K562 (cell line): ENCODE measurements around the gene TTC13. TPM values are rescaled to one million over a fixed set of nuclear protein-coding genes. Genes with fewer than 3 reads are reported as not detected.

Experiments used
- BCOR ChIP-seq: fragments of 450-650 bp; IDR thresholded peaks from 2 replicates; pipeline ENCODE4 v1.6.1; 2016
- CAMTA2 ChIP-seq: fragments of 250-450 bp; sonication (Bioruptor Pico); conservative IDR thresholded peaks from 2 replicates; pipeline ENCODE4 v1.5.1; 2022
- CBFA2T3 ChIP-seq: fragments of 450-650 bp; IDR thresholded peaks from 2 replicates; pipeline ENCODE4 v1.6.1; 2017
- FOXJ2 ChIP-seq: fragments of 200-800 bp; sonication (Bioruptor generic); IDR thresholded peaks from 2 replicates; pipeline ENCODE4 v1.6.1; 2016; ENCODE audit warnings: missing genetic modification characterization, missing compliant biosample characterization
- HDAC3 ChIP-seq: fragments of 450-650 bp; IDR thresholded peaks from 2 replicates; pipeline ENCODE4 v1.6.1; 2018; ENCODE audit warnings: borderline replicate concordance, mild to moderate bottlenecking, moderate library complexity; ENCODE audit not compliant: partially characterized antibody
- NBN ChIP-seq: fragments of 450-650 bp; IDR thresholded peaks from 2 replicates; pipeline ENCODE4 v1.6.1; 2016; ENCODE audit warnings: low read depth, mild to moderate bottlenecking
- RCOR1 ChIP-seq, 2 experiments: IDR thresholded peaks; 2 replicates each; pipeline ENCODE4 v1.6.1; 2012; ENCODE audit warnings: low read depth in 2 of 2, low read length in 2 of 2, borderline replicate concordance in 1 of 2, improper control_type of control experiment in 1 of 2
- SP1 ChIP-seq: sonication (generic); formaldehyde crosslinking; IDR thresholded peaks from 2 replicates; pipeline ENCODE4 v1.8.1; 2022; ENCODE audit warnings: mild to moderate bottlenecking, missing genetic modification reagents
- STAT5A ChIP-seq: IDR thresholded peaks from 2 replicates; pipeline ENCODE4 v1.6.1; 2012; ENCODE audit warnings: low read length, inconsistent platforms, borderline replicate concordance
- polyA plus RNA-seq, 8 experiments: library from polyadenylated mRNA; depleted of rRNA in 4 of 8; stranded (reverse) in 5 of 8; unstranded in 3 of 8; fragments of >200 nt; fragmentation: Nextera tagmentation in 2 of 8; fragmentation: Illumina TruSeq in 1 of 8; extraction: Ambion mirVana in 2 of 8; extraction: Trizol in 1 of 8; gene quantifications; 2 replicates each; pipeline versions ENCODE4 v1.2.1 to v1.2.3, GENCODE V29; 2011 to 2014; ENCODE audit warnings: inconsistent platforms in 1 of 8, missing spikeins in 1 of 8
- total RNA-seq, 7 experiments: library from RNA; depleted of rRNA in 6 of 7; stranded (reverse); fragments of >200 nt in 6 of 7; fragmentation: Illumina TruSeq in 2 of 7; extraction: Trizol in 2 of 7; gene quantifications; 2 replicates each; pipeline versions ENCODE4 v1.2.1 to v1.2.3, GENCODE V29; 2011 to 2021; ENCODE audit warnings: low replicate concordance in 1 of 7
- TF ChIP-seq, protein P1 (sequence below), 2 experiments: fragments of 150-350 bp in 1 of 2; IDR thresholded peaks; 2 replicates each; pipeline ENCODE4 v1.6.1; 2012 to 2016; ENCODE audit warnings: low read depth in 2 of 2, low read length in 2 of 2, mild to moderate bottlenecking in 1 of 2, moderate library complexity in 1 of 2
- TF ChIP-seq, protein P2 (sequence below): IDR thresholded peaks from 2 replicates; pipeline ENCODE4 v1.6.1; 2014; ENCODE audit warnings: antibody characterized with exemption
- TF ChIP-seq, protein P3 (sequence below), 2 experiments: fragments of 450-650 bp in 1 of 2; sonication (generic) in 1 of 2; formaldehyde crosslinking; conservative IDR thresholded peaks; 2 replicates each; pipeline versions ENCODE4 v1.4.0 to v1.8.1; 2020 to 2022; ENCODE audit warnings: mild to moderate bottlenecking in 1 of 2, missing genetic modification reagents in 1 of 2
- TF ChIP-seq, protein P4 (sequence below): fragments of 450-650 bp; formaldehyde crosslinking; IDR thresholded peaks from 2 replicates; pipeline ENCODE4 v1.4.0; 2022; ENCODE audit warnings: mild to moderate bottlenecking, moderate library complexity
- TF ChIP-seq, protein P5 (sequence below): fragments of 450-650 bp; IDR thresholded peaks from 2 replicates; pipeline ENCODE4 v1.6.1; 2016

TTC13 gene
- total and polyA plus RNA-seq, 9 of the 15 experiments (the other 6 are each of a cell fraction or from before 2014, with no cell fraction given) = 1.7 to 13.8 (median 9.6) TPM

DNA sequence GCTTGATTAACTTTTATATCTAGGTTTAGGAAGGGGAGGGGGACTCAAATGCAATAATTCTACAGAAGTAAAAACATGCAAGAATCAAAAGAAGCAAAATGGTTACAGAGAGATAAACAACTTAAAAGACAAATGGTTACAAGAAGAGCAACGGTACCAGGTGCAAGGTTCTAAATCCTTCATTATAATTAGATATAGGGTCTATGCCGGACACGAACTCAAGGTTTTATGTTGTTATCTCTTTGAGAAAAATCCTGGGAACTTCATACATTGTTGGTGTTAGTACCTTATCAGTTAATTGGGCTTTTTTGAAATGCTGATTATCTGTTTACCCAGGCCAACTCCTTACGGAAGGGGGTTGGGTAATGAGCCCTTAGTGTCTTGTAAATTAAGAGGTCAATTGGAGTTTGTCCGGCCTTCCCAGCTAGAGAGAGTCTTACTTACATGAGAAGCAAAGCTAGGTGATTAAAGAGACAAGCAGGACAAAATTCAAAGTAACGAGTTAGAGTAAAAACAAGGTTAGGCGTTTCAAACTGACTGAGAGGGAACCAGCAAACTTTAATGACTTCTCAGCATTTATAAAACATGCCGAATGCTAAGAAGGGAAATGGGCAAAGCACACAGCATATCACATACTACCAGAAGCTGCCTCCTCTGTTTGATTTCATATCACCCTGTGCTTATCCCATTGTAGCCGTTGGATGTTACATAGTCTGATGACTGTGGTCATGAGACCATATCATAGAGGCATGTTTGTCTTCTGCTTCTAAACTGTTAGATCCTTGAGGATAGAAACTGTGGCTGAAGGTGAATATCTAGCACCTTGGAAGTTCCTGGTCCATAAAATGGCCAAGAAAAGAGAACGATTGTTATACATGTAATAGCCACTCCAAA, 6.2 kb upstream of the TTC13 start (continued):
- TF ChIP-seq, protein P1, sequence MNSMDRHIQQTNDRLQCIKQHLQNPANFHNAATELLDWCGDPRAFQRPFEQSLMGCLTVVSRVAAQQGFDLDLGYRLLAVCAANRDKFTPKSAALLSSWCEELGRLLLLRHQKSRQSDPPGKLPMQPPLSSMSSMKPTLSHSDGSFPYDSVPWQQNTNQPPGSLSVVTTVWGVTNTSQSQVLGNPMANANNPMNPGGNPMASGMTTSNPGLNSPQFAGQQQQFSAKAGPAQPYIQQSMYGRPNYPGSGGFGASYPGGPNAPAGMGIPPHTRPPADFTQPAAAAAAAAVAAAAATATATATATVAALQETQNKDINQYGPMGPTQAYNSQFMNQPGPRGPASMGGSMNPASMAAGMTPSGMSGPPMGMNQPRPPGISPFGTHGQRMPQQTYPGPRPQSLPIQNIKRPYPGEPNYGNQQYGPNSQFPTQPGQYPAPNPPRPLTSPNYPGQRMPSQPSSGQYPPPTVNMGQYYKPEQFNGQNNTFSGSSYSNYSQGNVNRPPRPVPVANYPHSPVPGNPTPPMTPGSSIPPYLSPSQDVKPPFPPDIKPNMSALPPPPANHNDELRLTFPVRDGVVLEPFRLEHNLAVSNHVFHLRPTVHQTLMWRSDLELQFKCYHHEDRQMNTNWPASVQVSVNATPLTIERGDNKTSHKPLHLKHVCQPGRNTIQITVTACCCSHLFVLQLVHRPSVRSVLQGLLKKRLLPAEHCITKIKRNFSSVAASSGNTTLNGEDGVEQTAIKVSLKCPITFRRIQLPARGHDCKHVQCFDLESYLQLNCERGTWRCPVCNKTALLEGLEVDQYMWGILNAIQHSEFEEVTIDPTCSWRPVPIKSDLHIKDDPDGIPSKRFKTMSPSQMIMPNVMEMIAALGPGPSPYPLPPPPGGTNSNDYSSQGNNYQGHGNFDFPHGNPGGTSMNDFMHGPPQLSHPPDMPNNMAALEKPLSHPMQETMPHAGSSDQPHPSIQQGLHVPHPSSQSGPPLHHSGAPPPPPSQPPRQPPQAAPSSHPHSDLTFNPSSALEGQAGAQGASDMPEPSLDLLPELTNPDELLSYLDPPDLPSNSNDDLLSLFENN (IDR thresholded peaks at IDR 0.05; ENCODE audit: low read depth in 2 of 2, low read length in 2 of 2) = 0 out of 4 replicates have a peak, but pooled peaks of 1 of the 2 experiments have one; percentile 10
- TF ChIP-seq, protein P2, sequence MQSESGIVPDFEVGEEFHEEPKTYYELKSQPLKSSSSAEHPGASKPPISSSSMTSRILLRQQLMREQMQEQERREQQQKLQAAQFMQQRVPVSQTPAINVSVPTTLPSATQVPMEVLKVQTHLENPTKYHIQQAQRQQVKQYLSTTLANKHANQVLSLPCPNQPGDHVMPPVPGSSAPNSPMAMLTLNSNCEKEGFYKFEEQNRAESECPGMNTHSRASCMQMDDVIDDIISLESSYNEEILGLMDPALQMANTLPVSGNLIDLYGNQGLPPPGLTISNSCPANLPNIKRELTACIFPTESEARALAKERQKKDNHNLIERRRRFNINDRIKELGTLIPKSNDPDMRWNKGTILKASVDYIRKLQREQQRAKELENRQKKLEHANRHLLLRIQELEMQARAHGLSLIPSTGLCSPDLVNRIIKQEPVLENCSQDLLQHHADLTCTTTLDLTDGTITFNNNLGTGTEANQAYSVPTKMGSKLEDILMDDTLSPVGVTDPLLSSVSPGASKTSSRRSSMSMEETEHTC = peak; percentile 86
- TF ChIP-seq CBFA2T3 (peak; percentile 88), SP1 (CRISPR knock-in tag) (peak; percentile 62; the same call in 1 of the 2 replicates), FOXJ2 (tag) (peak; percentile 14; the same call in 1 of the 2 replicates), RCOR1 (IDR thresholded peaks at IDR 0.05; ENCODE audit: borderline replicate concordance in 1 of 2, low read depth in 2 of 2, low read length in 2 of 2) (peak in 1 of 2 experiments; percentile 76; a peak in 2 of 4 replicates), BCOR (0 out of 2 replicates have a peak, but pooled peaks have one; percentile 45), NBN (peak; percentile 32; the same call in 1 of the 2 replicates), HDAC3 (peak; percentile 85), CAMTA2 (0 out of 2 replicates have a peak, but pooled peaks have one; percentile 39), STAT5A (peak; percentile 43)
- TF ChIP-seq, protein P3, sequence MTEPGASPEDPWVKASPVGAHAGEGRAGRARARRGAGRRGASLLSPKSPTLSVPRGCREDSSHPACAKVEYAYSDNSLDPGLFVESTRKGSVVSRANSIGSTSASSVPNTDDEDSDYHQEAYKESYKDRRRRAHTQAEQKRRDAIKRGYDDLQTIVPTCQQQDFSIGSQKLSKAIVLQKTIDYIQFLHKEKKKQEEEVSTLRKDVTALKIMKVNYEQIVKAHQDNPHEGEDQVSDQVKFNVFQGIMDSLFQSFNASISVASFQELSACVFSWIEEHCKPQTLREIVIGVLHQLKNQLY (CRISPR knock-in tag; conservative IDR thresholded peaks at IDR 0.05) = 0 out of 4 replicates have a peak, but pooled peaks of 1 of the 2 experiments have one; percentile 30
- TF ChIP-seq, protein P4, sequence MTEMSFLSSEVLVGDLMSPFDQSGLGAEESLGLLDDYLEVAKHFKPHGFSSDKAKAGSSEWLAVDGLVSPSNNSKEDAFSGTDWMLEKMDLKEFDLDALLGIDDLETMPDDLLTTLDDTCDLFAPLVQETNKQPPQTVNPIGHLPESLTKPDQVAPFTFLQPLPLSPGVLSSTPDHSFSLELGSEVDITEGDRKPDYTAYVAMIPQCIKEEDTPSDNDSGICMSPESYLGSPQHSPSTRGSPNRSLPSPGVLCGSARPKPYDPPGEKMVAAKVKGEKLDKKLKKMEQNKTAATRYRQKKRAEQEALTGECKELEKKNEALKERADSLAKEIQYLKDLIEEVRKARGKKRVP = peak; percentile 55; the same call in 1 of the 2 replicates
- TF ChIP-seq, protein P5, sequence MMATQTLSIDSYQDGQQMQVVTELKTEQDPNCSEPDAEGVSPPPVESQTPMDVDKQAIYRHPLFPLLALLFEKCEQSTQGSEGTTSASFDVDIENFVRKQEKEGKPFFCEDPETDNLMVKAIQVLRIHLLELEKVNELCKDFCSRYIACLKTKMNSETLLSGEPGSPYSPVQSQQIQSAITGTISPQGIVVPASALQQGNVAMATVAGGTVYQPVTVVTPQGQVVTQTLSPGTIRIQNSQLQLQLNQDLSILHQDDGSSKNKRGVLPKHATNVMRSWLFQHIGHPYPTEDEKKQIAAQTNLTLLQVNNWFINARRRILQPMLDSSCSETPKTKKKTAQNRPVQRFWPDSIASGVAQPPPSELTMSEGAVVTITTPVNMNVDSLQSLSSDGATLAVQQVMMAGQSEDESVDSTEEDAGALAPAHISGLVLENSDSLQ = 0 out of 2 replicates have a peak, but pooled peaks have one; percentile 5
